ENCODE data around the gene ACOT9. TPM values are rescaled to one million over a fixed set of nuclear protein-coding genes. Genes with fewer than 3 reads are reported as not detected.

Gene ACOT9
- polyA plus RNA-seq, 2 of the 4 experiments (the other 2 are of a cell fraction), result 87.0 to 110 TPM

GRCh38 chrX:23782863-23783588, 40.0 kb upstream of the ACOT9 start, which contains the start of gene SAT1 (continued):
- peak; percentile 98 for TF ChIP-seq BCL3 (IDR thresholded peaks at IDR 0.05)
- no peak for TF ChIP-seq HEYL (CRISPR knock-in tag; IDR thresholded peaks at IDR 0.05)
- peak; percentile 95 to 99 for TF ChIP-seq JUN (IDR thresholded peaks at IDR 0.05)
- TF ChIP-seq FOSB (CRISPR knock-in tag; IDR thresholded peaks at IDR 0.05), result peak; percentile 89
- TF ChIP-seq TFCP2L1 (CRISPR knock-in tag; IDR thresholded peaks at IDR 0.05), result peak; percentile 79; the same call in 1 of the 2 replicates
- TF ChIP-seq MAZ (IDR thresholded peaks at IDR 0.05; ENCODE audit: borderline replicate concordance, low read depth, low read length), result no peak
- TF ChIP-seq EHF (CRISPR knock-in tag; IDR thresholded peaks at IDR 0.05), result no peak
- TF ChIP-seq CBX2 (IDR thresholded peaks at IDR 0.05; ENCODE audit: borderline replicate concordance, low read depth), result no peak
- no peak for TF ChIP-seq E2F6 (IDR thresholded peaks at IDR 0.05; ENCODE audit: borderline replicate concordance, low read depth)
- TF ChIP-seq JUNB (IDR thresholded peaks at IDR 0.05), result no peak
- no peak for TF ChIP-seq HDAC2 (IDR thresholded peaks at IDR 0.05)
- peak; percentile 71; the same call in 1 of the 2 replicates for TF ChIP-seq RFX5 (IDR thresholded peaks at IDR 0.05)
- peak; percentile 85 for TF ChIP-seq SMC3 (IDR thresholded peaks at IDR 0.05)

GRCh38 chrX:23782455-23782854, 39.4 kb upstream of the ACOT9 start:
- peak overlapping the region; percentile 33 for H3K4me3 ChIP-seq
- H3K4me2 ChIP-seq, result peak overlapping the region; percentile 83
- H3K27ac ChIP-seq, result peak overlapping the region; percentile 94
- ChIA-PET CTCF (interaction anchor here (0.8 to 7.9 kb wide), 36 partner anchors 11 to 272 kb away, joined by 3 to 122 read pairs (median 6); partner anchors contain the start of genes ACOT9, APOO, CXorf58 and EIF2S3), POLR2A (interaction anchor here (0.6 to 4.8 kb wide), 33 partner anchors 11 to 272 kb away, joined by 3 to 218 read pairs (median 5); partner anchors contain the start of genes ACOT9, APOO, CXorf58 and EIF2S3)
- 23% methylated on average over 6 of the region's 6 CpGs for WGBS (ENCODE audit: missing lambda C conversion rate)
- TF ChIP-seq SREBF2 (IDR thresholded peaks at IDR 0.05), result no peak
- no peak for TF ChIP-seq CTCF (IDR thresholded peaks at IDR 0.05)
- no peak for TF ChIP-seq HOXB13 (CRISPR knock-in tag; IDR thresholded peaks at IDR 0.05; ENCODE audit: low read depth)
- no peak for TF ChIP-seq FOSL2 (IDR thresholded peaks at IDR 0.05)
- peak; percentile 22; the same call in 1 of the 2 replicates for TF ChIP-seq FOSL2 (CRISPR knock-in tag; IDR thresholded peaks at IDR 0.05)
- no peak for TF ChIP-seq HDAC2 (IDR thresholded peaks at IDR 0.05)
- no peak for TF ChIP-seq RFX5 (IDR thresholded peaks at IDR 0.05)
- TF ChIP-seq HEYL (CRISPR knock-in tag; IDR thresholded peaks at IDR 0.05), result no peak
- no peak for TF ChIP-seq EP300 (IDR thresholded peaks at IDR 0.05)
- FAIRE-seq (no peak), DNase-seq (ENCODE audit: low read depth in 1 of 2, low spot score in 1 of 2) (peak in 1 of 2 experiments; percentile 75), ATAC-seq (no peak)
- no peaks in the 10 kb centered on the region for H3K9me3 ChIP-seq
- H3K4me1 ChIP-seq, result peaks cover 38% of the 10 kb centered on the region

- peak; percentile 27 to 41; a peak in 3 of 6 replicates for ATAC-seq
- Histone ChIP-seq H3K27ac (peak overlapping the region; percentile 93 to 95), H3K4me1 (peaks cover 33% of the 10 kb centered on the region), H3K4me3 (no peak overlapping the region), H3K4me2 (peak overlapping the region; percentile 68), H3K9me3 (no peaks in the 10 kb centered on the region)
- peak; percentile 28 for FAIRE-seq
- WGBS (ENCODE audit: missing lambda C conversion rate), result 4% methylated on average over 4 of the region's 4 CpGs
- peak; percentile 63 to 89 for DNase-seq (ENCODE audit: low read depth in 1 of 2, low spot score in 1 of 2)
- ChIA-PET CTCF (interaction anchor here (0.9 to 7.9 kb wide), 10 partner anchors 18 to 123 kb away, joined by 3 to 122 read pairs (median 4); partner anchors contain the start of gene ACOT9), POLR2A (interaction anchor here (0.6 to 1.0 kb wide), 3 partner anchors 29 to 110 kb away, joined by 3 to 6 read pairs (median 4); partner anchors contain the start of gene ACOT9)
- TF ChIP-seq USF2 (IDR thresholded peaks at IDR 0.05) (no peak), CTCF (IDR thresholded peaks at IDR 0.05) (peak; percentile 22; the same call in 2 of the 3 replicates), HDAC2 (IDR thresholded peaks at IDR 0.05) (no peak), EHMT2 (IDR thresholded peaks at IDR 0.05; ENCODE audit: low read depth) (no peak), NFE2L2 (conservative IDR thresholded peaks at IDR 0.05; ENCODE audit: low read length) (0 out of 2 replicates have a peak, but pooled peaks have one; percentile 5), KDM5A (IDR thresholded peaks at IDR 0.05) (no peak), HES2 (IDR thresholded peaks at IDR 0.05) (no peak), TP53 (CRISPR knock-in tag; IDR thresholded peaks at IDR 0.05) (no peak), JUN (IDR thresholded peaks at IDR 0.05) (no peak), RAD21 (conservative IDR thresholded peaks at IDR 0.05 in 1 of 2, IDR thresholded peaks at IDR 0.05 in 1 of 2) (peak in 1 of 2 experiments; percentile 20; a peak in 1 of 5 replicates), ZNF302 (CRISPR knock-in tag; IDR thresholded peaks at IDR 0.05) (no peak), MAFK (IDR thresholded peaks at IDR 0.05; ENCODE audit: partially characterized antibody) (peak; percentile 33)
These were observed 35.9 kb upstream of the ACOT9 start for GRCh38 chrX:23779025-23779424.
